ENCODE data around the gene TMEM212.
"Not testable (repeated sequence)": the region's sequence is repeated elsewhere in the genome, so short reads cannot be mapped to it uniquely, and the experiment has no call there.

The TMEM212 gene

DNA sequence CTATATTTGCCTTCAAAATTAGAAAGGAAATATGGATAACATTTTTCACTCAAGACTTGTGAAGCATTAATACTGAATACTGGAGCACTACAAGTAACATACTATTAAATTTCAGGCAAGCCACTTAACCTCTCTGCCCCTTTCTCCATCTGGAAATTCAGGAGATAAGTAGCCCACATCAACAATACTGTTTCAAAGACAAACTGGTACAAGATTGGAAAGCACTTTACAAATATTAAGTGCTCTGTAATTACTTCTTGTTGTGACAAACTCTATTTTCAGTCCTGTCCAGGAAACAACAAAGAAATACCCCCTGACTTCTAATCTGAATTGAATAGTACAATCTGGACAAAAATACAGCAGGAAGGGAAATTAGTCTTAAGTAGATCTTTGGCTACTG, 49.3 kb downstream of the TMEM212 start:
- no peak for DNase-seq (ENCODE audit: low spot score)

DNA sequence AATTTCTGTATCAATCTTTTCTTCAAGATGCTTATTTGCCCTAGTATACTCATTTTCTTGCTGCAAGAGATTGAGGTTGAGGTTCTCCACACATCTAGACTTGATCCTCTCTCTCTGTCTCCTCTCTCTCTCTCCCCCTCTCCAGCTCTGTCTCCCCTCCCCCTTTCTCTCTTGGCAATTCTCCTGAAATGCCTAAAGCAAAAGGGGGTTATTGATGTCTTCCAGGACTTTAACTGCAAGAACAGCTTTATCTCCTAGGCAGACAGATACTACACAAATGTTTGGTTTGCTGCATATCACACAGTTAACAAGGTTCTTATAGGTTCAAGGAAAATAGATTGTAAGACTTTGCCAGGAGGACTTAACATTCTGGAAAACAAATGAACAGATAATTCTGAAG, 52.1 kb downstream of the TMEM212 start:
- DNase-seq (ENCODE audit: low spot score) = no peak

DNA sequence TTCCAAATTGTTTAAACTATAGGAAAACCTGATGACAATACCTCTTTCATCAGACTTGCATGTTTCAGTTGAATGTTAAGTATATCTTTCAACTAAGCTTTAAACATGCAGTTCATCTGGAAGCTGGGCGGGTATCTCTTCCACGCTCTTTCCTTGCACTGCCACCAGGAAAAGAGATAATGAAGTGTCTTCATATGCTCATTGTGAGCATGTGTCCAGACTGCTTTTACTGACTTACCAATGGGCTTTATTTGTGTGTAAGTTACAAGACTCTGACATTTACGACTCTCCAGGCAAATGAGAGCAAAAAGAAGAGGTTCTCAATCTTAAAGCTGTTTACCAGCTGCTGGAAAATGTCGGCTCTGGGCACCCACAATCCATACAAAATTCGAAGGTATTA, 52.8 kb downstream of the TMEM212 start:
- DNase-seq (ENCODE audit: low spot score) = no peak

DNA sequence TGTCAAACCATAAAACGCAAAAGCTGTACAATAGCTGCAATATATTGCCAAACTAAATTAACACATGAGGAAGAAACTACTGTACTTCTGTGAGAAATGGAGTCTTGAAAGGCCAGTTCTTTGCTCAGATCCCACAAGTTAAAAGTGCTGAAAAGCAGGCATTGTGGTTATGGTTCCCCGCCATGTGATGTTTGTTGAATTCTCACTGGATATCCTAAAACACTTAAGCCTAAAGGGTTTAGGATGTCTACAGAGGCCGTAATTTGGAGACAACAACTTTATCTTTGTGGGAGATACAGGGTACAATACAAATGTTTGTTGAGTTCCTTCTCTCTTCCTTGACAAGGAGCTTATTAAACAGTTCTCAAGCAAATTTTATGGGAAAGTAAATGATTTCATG, 53.2 kb downstream of the TMEM212 start:
- no peak for DNase-seq (ENCODE audit: low spot score)

DNA sequence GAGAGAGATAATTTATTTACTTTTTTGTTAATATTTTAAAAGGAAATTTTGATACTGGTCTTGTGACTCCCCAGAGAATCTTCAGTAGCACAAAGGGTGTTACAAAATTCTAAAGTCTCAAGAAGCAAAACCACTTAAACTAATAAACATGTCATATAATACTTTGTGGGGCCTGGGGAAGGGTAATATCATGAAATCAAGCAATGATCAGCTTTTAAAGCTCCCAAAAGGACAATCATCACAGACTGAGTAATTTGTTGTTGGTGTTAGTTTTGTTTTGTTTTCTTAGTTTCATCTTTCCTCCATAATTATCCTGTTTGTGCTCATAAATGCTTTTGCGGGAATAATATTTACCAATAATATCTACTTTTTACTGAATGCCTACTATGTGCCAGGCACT, 55.0 kb downstream of the TMEM212 start:
- DNase-seq (ENCODE audit: low spot score) = no peak

DNA sequence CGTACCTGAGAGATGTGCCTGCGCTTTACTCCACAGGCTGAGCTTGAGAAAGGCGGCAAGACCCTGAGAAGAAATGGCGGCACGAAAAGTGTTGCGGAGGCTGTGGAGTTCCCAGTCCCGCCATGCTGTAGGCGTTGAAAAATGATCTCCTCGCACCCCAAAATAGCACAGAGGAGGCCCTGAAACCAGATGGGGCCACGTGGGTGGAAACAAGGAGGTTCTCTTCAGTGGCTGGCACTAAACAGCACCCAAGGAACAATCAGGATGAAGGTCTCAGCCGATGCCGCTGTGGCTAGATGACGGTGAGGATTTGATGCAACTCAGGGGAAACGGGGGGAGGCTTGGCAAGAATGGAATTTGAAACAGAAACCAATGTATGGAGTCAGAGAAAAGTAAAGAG, 57.3 kb downstream of the TMEM212 start:
- DNase-seq (ENCODE audit: low spot score) = no peak

DNA sequence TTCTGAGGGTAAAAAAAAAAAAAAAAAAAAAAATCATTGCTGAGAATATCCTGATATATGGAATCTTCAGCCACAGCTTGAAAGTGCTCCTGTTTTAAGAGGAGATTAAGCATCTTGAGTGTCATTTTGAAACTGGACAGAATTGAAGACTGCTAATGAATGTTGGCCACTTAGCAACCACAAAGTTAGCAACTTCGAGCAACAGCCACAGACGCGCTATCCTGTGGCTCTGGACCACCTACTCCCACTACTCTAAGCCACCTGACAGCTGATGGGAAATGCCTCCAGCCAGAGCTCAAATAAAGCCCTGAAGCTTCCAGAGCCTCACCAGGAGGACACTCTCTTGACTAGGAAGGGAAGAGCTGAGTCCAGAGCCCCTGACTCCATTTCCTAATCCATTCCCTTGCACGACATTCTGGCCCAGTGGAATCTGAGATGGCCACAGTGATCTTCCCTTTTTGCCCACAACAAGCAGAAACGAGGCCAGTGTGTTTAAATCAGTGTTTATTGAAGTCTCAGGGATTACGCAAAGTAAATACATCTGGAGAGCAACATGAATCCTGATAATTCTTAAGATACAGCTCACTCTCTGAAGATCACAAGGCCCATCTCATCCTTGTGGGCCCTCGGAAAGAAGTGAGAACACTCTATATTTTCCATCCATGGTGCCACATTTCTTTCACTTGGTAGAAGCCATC, 58.6 kb downstream of the TMEM212 start:
- DNase-seq (ENCODE audit: low spot score) = no peak

DNA sequence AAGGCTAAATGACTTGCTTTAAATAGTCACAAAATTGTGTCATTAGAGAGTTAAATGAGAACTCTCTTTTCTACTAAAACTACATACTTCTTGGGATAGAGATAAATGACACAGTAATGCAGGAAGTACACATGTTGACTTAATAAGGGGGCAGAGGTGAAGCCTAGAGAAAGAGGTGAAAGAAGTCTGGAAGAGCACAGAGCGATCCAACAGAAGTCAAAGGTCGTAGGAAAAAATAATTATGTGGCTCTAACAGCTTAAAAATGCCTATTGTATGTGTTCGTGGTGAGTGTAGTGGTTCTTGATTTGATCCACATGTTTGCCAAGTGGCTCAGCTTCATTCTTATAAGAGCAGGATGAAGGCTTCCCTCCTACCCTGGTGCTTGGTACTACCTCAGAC, 61.7 kb downstream of the TMEM212 start:
- DNase-seq (ENCODE audit: low spot score) = no peak

DNA sequence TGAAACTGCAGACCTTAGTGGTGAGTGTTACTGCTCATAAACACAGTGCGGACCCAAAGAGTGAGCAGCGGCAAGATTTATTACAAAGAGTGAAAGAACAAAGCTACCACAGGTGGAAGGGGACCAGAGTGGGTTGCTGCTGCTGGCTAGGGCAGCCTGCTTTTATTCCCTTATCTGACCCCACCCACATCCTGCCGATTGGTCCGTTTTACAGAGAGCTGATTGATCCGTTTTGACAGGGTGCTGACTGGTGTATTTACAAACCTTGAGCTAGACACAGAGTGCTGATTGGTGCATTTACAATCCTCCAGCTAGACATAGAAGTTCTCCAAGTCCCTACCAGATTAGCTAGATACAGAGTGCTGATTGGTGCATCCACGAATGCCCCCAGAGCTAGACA, 63.4 kb downstream of the TMEM212 start:
- DNase-seq (ENCODE audit: low spot score) = not testable (repeated sequence)

DNA sequence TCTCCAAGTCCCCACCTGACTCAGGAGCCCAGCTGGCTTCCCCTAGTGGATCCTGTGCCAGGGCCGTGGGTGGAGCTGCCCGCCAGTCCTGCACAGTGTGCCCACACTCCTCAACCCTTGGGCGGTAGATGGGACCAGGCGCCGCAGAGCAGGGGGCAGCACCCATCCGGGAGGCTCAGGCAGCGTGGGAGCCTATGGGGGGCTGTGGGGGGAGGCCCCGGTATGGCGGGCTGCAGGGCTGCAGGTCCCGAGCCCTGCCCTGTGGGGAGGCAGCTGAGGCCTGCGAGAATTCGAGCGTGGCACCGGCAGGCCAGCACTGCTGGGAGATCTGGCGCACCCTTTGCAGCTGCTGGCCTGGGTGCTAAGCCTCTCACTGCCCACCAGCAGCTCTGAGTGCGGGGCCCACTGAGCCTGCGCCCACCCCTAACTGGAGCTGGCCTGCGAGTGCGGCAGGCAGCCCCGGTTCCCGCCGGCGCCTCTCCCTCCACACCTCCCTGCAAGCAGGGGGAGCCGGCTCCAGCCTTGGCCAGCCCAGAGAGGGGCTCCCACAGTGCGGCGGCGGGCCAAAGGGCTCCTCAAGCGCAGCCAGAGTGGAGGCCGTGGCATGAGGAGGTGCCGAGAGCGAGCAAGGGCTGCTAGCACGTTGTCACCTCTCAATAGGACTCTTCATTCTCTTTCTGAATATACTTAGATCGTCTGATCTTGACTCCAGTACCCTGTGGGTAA, 64.0 kb downstream of the TMEM212 start:
- DNase-seq (ENCODE audit: low spot score) = no peak

DNA sequence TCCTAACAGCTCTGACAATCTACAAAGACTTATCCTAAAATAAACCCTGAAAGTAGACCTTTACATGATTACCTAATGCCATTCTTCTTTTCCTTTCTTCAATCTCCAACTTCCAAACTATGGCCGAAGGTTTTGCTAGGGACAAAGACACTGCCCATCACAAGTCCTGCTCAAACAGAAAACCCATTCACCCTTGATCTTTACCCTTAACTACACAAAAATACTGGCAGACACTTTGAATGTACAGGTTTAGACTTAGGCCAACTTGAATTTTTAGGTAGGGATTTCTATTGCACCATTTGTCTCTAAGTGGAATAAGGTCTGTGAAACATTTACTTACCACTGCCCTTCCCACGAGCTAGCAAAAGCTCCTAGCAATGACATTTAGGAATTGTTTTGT, 64.6 kb downstream of the TMEM212 start:
- no peak for DNase-seq (ENCODE audit: low spot score)

DNA sequence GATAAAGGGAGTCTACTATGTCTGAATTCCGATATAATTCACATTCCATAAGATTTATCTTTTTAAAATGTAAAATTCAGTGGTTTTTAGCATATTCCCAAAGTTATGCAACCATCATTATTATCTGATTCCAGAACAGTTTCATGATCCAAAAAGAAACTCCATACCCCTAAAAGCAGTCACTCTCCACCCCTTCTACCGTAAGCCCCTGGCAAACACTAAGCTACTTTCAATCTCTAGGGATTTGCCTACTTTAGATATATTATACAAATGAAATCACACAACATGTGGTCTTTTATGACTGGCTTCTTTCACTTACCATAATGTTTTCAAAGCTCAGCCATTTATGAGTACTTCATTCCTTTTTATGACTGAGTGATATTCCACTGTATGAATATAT, 65.6 kb downstream of the TMEM212 start:
- DNase-seq (ENCODE audit: low spot score) = no peak
